IMR-90 (cell line): ENCODE measurements around the gene EXTL2. TPM values are rescaled to one million over a fixed set of nuclear protein-coding genes. Genes with fewer than 3 reads are reported as not detected.

Experiments
- ATAC-seq: fragments of 200-7000 bp; cut with Tn5 transposase; 2 replicates; pipeline ENCODE4 v1.9.1; 2020; ENCODE audit warnings: low read depth, mild to moderate bottlenecking, moderate library complexity
- BruUV-seq: library from RNA; stranded (reverse); fragments of 400-500 nt; replicated peaks from 2 replicates; lab custom pipeline; 2021; lab: Mats Ljungman, UMichigan
- CTCF ChIA-PET: fragments of 300-600 bp; formaldehyde crosslinking; extraction: SDS; loops from one replicate; lab custom pipeline; 2021; ENCODE audit warnings: antibody characterized with exemption; lab: Yijun Ruan, JAX
- POLR2A ChIA-PET: fragments of 300-600 bp; sonication (Branson Sonifier 250); formaldehyde crosslinking; loops from one replicate; lab custom pipeline; 2022; ENCODE audit warnings: antibody characterized with exemption; ENCODE audit not compliant: unreplicated experiment; lab: Charles Lee
- DNase-seq: peaks from one replicate; pipeline ENCODE4 v3.0.0; 2013
- H2AFZ ChIP-seq: replicated peaks from 2 replicates; pipeline ENCODE3; 2013; ENCODE audit warnings: low read length, mild to moderate bottlenecking; ENCODE audit not compliant: poor library complexity
- H2AK5ac ChIP-seq: 2 replicates; pipeline ENCODE4 v1.6.1; 2013; ENCODE audit warnings: low read depth, low read length, inconsistent platforms
- H2AK9ac ChIP-seq: replicated peaks from 2 replicates; pipeline ENCODE3; 2013; ENCODE audit warnings: mild to moderate bottlenecking, low read depth, low read length, moderate library complexity; ENCODE audit not compliant: poor library complexity
- H2BK120ac ChIP-seq: 2 replicates; pipeline ENCODE4 v1.6.1; 2013; ENCODE audit warnings: low read depth, low read length, inconsistent platforms
- H2BK15ac ChIP-seq: 3 replicates; pipeline ENCODE4 v1.6.1; 2013; ENCODE audit warnings: low read depth, low read length, inconsistent platforms
- H2BK20ac ChIP-seq: 2 replicates; pipeline ENCODE4 v1.6.1; 2013; ENCODE audit warnings: low read depth, mild to moderate bottlenecking, inconsistent platforms, low read length, moderate library complexity
- H2BK5ac ChIP-seq: 2 replicates; pipeline ENCODE4 v1.6.1; 2013; ENCODE audit warnings: mild to moderate bottlenecking, low read depth, low read length, inconsistent platforms; ENCODE audit not compliant: poor library complexity, severe bottlenecking
- H3K14ac ChIP-seq: replicated peaks from 2 replicates; pipeline ENCODE4 v1.6.1; 2013; ENCODE audit warnings: low read depth, low read length, inconsistent platforms
- H3K18ac ChIP-seq: 2 replicates; pipeline ENCODE4 v1.6.1; 2013; ENCODE audit warnings: low read depth, low read length, control low read depth
- H3K23ac ChIP-seq: 2 replicates; pipeline ENCODE4 v1.6.1; 2013; ENCODE audit warnings: low read depth, low read length, inconsistent platforms
- H3K27ac ChIP-seq: 2 replicates; pipeline ENCODE4 v1.5.1; 2013; ENCODE audit warnings: mild to moderate bottlenecking, control low read depth, low read length; ENCODE audit not compliant: insufficient read depth
- H3K27me3 ChIP-seq: 2 replicates; pipeline ENCODE4 v1.6.1; 2013; ENCODE audit warnings: low read length; ENCODE audit not compliant: control insufficient read depth, insufficient read depth
- H3K36me3 ChIP-seq: 2 replicates; pipeline ENCODE4 v1.6.1; 2013; ENCODE audit warnings: low read length, mixed read lengths; ENCODE audit not compliant: control insufficient read depth, insufficient read depth
- H3K4ac ChIP-seq: 2 replicates; pipeline ENCODE4 v1.6.1; 2013; ENCODE audit warnings: low read depth, low read length, inconsistent platforms
- H3K4me1 ChIP-seq: 2 replicates; pipeline ENCODE4 v1.6.1; 2013; ENCODE audit warnings: low read length, mixed read lengths; ENCODE audit not compliant: control insufficient read depth, insufficient read depth
- H3K4me2 ChIP-seq: 2 replicates; pipeline ENCODE4 v1.6.1; 2013; ENCODE audit warnings: low read depth, mild to moderate bottlenecking, control low read depth, low read length, moderate library complexity
- H3K4me3 ChIP-seq: 2 replicates; pipeline ENCODE4 v1.5.1; 2013; ENCODE audit warnings: low read depth, mild to moderate bottlenecking, control low read depth, low read length, moderate library complexity; ENCODE audit not compliant: insufficient read depth
- H3K56ac ChIP-seq: 2 replicates; pipeline ENCODE4 v1.6.1; 2013; ENCODE audit warnings: low read length, inconsistent platforms; ENCODE audit not compliant: insufficient read depth; ENCODE audit errors: extremely low read depth
- H3K79me1 ChIP-seq, 2 experiments: 2 replicates each; pipeline ENCODE4 v1.6.1; 2013; ENCODE audit warnings: low read length in 2 of 2, inconsistent platforms in 1 of 2, low read depth in 1 of 2
- H3K9ac ChIP-seq: 2 replicates; pipeline ENCODE4 v1.6.1; 2013; ENCODE audit warnings: low read depth, low read length, control low read depth
- H3K9me1 ChIP-seq: 2 replicates; pipeline ENCODE4 v1.6.1; 2013; ENCODE audit warnings: low read length, inconsistent platforms; ENCODE audit not compliant: insufficient read depth
- H3K9me3 ChIP-seq: 2 replicates; pipeline ENCODE4 v1.6.1; 2013; ENCODE audit warnings: low read length; ENCODE audit not compliant: control insufficient read depth, insufficient read depth
- H4K20me1 ChIP-seq: 2 replicates; pipeline ENCODE4 v1.6.1; 2013; ENCODE audit warnings: low read length, inconsistent platforms; ENCODE audit not compliant: insufficient read depth
- H4K5ac ChIP-seq: 2 replicates; pipeline ENCODE4 v1.6.1; 2013; ENCODE audit warnings: mild to moderate bottlenecking, low read depth, low read length, control low read depth
- H4K8ac ChIP-seq, 2 experiments: 2 replicates each; pipeline ENCODE4 v1.6.1; 2013; ENCODE audit warnings: low read depth in 2 of 2, low read length in 2 of 2, control low read depth in 1 of 2, inconsistent platforms in 1 of 2
- H4K91ac ChIP-seq: 2 replicates; pipeline ENCODE4 v1.6.1; 2013; ENCODE audit warnings: low read depth, low read length, inconsistent platforms; ENCODE audit not compliant: insufficient read depth
- MAZ ChIP-seq: IDR thresholded peaks from 2 replicates; pipeline ENCODE4 v1.6.1; 2012; ENCODE audit warnings: low read depth, mild to moderate bottlenecking, low read length, improper control_type of control experiment, moderate library complexity, borderline replicate concordance
- MXI1 ChIP-seq: IDR thresholded peaks from 2 replicates; pipeline ENCODE4 v1.6.1; 2012; ENCODE audit warnings: low read depth, mild to moderate bottlenecking, low read length, moderate library complexity, borderline replicate concordance
- NFE2L2 ChIP-seq: fragments of 150-350 bp; IDR thresholded peaks from 2 replicates; pipeline ENCODE4 v1.6.1; 2016; ENCODE audit warnings: low read depth, mild to moderate bottlenecking, low read length
- RAD21 ChIP-seq: IDR thresholded peaks from 2 replicates; pipeline ENCODE4 v1.6.1; 2012; ENCODE audit warnings: low read length, improper control_type of control experiment
- RCOR1 ChIP-seq: IDR thresholded peaks from 2 replicates; pipeline ENCODE4 v1.6.1; 2012; ENCODE audit warnings: mild to moderate bottlenecking, low read length, improper control_type of control experiment; ENCODE audit not compliant: insufficient replicate concordance
- RFX5 ChIP-seq: IDR thresholded peaks from 2 replicates; pipeline ENCODE4 v1.8.0; 2012; ENCODE audit warnings: low read depth, mild to moderate bottlenecking, low read length, moderate library complexity
- SMC3 ChIP-seq: fragments of 150-350 bp; IDR thresholded peaks from 2 replicates; pipeline ENCODE4 v1.6.1; 2016; ENCODE audit warnings: low read depth, mild to moderate bottlenecking, antibody characterized with exemption, low read length, moderate library complexity
- WGBS, 2 experiments: methylation state at CpG; one replicate each; pipeline versions ENCODE4 v1.1.5 to v1.1.7; 2013; ENCODE audit warnings: missing lambda C conversion rate in 2 of 2; ENCODE audit not compliant: insufficient read length in 1 of 2; ENCODE audit errors: extremely low coverage in 2 of 2; 5-methylcytosine and 5-hydroxymethylcytosine counted together
- dilution Hi-C: fragments of 300-500 bp; cut with HindIII; formaldehyde crosslinking; loops from one replicate; pipeline ENCODE4 v1.14.3; 2018; ENCODE audit warnings: low sequenced_read_pairs; ENCODE audit not compliant: unreplicated experiment
- in situ Hi-C: fragments of 300-500 bp; cut with MboI; formaldehyde crosslinking; loops from 3 replicates; pipeline ENCODE4 v1.14.3; 2019; ENCODE audit warnings: low sequenced_read_pairs, inconsistent platforms, mixed read lengths
- intact Hi-C: fragments of 100-400 bp; cut with micrococcal nuclease; formaldehyde crosslinking; loops from 2 replicates; pipeline ENCODE4 v1.10.0; 2022
- polyA plus RNA-seq, 3 experiments: library from polyadenylated mRNA; depleted of rRNA; stranded (reverse); fragments of >200 nt; gene quantifications; 2 replicates each; pipeline ENCODE4 v1.2.3, GENCODE V29; 2012; ENCODE audit warnings: low replicate concordance in 1 of 3
- total RNA-seq: library from RNA; depleted of rRNA; stranded (reverse); fragments of >200 nt; gene quantifications from 2 replicates; pipeline ENCODE4 v1.2.3, GENCODE V29; 2012
- TF ChIP-seq, protein P1 (sequence below): fragments of 150-350 bp; IDR thresholded peaks from 2 replicates; pipeline ENCODE4 v1.6.1; 2017; ENCODE audit warnings: mild to moderate bottlenecking, antibody characterized with exemption, low read length, low read depth
- TF ChIP-seq, protein P2 (sequence below): fragments of 150-350 bp; IDR thresholded peaks from 2 replicates; pipeline ENCODE4 v1.6.1; 2016; ENCODE audit warnings: low read depth, mild to moderate bottlenecking, low read length, moderate library complexity, borderline replicate concordance
- TF ChIP-seq, protein P3 (sequence below): conservative IDR thresholded peaks from 2 replicates; pipeline ENCODE4 v1.5.1; 2012; ENCODE audit warnings: mild to moderate bottlenecking, low read depth, low read length, improper control_type of control experiment

EXTL2 gene
- total and polyA plus RNA-seq, 2 of the 4 experiments (the other 2 are of a cell fraction) = 24.9 to 27.6 TPM

DNA sequence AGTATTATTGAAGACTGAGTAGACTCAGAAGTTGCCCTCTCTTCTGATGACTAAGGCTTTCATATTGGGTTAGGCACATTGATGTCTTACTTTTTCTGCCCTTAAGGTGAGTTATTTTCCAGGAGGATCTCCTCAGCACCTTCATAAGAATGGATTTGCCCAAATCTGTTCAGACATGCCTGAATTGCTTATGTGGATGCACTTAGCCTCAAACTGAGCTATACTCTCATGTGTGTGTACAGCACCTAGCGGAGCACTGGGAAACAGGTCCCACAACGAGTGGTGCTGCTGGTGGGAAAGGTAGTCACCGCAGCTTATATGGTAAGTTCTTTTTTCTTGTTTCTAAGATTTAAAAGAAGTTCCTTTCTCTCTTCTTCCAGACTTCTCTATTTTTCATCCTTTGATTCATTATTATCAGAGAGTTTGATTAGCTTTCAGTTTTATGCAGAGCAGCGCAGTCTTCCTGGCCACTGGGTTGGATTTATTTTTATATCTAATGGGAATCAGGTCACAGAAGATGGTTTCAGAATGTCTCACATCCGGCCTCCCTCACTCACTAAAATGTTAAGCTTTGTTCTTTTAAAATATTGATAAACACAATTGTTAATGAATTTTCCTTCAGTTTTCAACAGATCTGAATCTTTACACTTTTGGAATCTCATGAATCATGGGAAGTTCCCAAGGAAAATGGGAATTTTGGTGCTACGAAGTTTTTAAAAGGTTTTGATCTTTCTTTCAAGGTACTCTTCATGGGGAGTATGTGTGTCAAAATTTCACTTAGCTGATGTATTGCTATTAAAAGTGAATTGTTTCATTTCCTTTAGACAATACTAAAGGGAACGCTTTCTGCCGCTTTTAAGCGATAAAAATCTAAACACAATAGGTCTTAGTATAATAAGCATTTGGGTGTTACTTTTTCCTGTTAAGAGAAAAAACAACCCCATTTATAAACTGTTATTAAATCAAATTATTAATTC lies 58.5 kb downstream of the EXTL2 start:
- Histone ChIP-seq H3K27ac (peak overlapping the region; percentile 39; the same call in 1 of the 2 replicates), H3K9me3 (no peaks in the 10 kb centered on the region; the same call in 1 of the 2 replicates), H3K4ac (peak overlapping the region; percentile 72), H3K4me2 (no peak overlapping the region), H4K8ac (peak overlapping the region; percentile 11 to 35; a peak in 2 of 4 replicates), H2BK15ac (peak overlapping the region; percentile 66; the same call in 2 of the 3 replicates), H3K9me1 (no peaks in the 10 kb centered on the region; the same call in 1 of the 2 replicates), H3K18ac (peak overlapping the region; percentile 83), H2BK20ac (peak overlapping the region; percentile 85), H3K23ac (no peak overlapping the region), H2AK5ac (peak overlapping the region; percentile 70), H2BK120ac (peak overlapping the region; percentile 82), H2BK5ac (peak overlapping the region; percentile 12), H3K79me1 (no peaks in the 10 kb centered on the region), H2AFZ (no peak overlapping the region), H2AK9ac (no peak overlapping the region), H3K4me3 (no peak overlapping the region), H3K27me3 (no peaks in the 10 kb centered on the region), H3K14ac (peak overlapping the region; percentile 4), H3K4me1 (peaks cover 8% of the 10 kb centered on the region), H4K20me1 (no peaks in the 10 kb centered on the region), H4K5ac (peak overlapping the region; percentile 58; the same call in 1 of the 2 replicates), H4K91ac (peak overlapping the region; percentile 83), H3K56ac (no peak overlapping the region), H3K36me3 (no peaks in the 10 kb centered on the region), H3K9ac (no peak overlapping the region)
- no CpG with 5 or more reads among the region's 9 CpGs for WGBS, 2 experiments
- dilution Hi-C loops = no loop called here
- TF ChIP-seq RAD21 (no peak), NFE2L2 (no peak), MXI1 (no peak), SMC3 (no peak), MAZ (no peak), RCOR1 (no peak), RFX5 (no peak)
- TF ChIP-seq, protein P1, sequence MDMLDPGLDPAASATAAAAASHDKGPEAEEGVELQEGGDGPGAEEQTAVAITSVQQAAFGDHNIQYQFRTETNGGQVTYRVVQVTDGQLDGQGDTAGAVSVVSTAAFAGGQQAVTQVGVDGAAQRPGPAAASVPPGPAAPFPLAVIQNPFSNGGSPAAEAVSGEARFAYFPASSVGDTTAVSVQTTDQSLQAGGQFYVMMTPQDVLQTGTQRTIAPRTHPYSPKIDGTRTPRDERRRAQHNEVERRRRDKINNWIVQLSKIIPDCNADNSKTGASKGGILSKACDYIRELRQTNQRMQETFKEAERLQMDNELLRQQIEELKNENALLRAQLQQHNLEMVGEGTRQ = no peak
- TF ChIP-seq, protein P2, sequence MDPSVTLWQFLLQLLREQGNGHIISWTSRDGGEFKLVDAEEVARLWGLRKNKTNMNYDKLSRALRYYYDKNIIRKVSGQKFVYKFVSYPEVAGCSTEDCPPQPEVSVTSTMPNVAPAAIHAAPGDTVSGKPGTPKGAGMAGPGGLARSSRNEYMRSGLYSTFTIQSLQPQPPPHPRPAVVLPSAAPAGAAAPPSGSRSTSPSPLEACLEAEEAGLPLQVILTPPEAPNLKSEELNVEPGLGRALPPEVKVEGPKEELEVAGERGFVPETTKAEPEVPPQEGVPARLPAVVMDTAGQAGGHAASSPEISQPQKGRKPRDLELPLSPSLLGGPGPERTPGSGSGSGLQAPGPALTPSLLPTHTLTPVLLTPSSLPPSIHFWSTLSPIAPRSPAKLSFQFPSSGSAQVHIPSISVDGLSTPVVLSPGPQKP = no peak
- TF ChIP-seq, protein P3, sequence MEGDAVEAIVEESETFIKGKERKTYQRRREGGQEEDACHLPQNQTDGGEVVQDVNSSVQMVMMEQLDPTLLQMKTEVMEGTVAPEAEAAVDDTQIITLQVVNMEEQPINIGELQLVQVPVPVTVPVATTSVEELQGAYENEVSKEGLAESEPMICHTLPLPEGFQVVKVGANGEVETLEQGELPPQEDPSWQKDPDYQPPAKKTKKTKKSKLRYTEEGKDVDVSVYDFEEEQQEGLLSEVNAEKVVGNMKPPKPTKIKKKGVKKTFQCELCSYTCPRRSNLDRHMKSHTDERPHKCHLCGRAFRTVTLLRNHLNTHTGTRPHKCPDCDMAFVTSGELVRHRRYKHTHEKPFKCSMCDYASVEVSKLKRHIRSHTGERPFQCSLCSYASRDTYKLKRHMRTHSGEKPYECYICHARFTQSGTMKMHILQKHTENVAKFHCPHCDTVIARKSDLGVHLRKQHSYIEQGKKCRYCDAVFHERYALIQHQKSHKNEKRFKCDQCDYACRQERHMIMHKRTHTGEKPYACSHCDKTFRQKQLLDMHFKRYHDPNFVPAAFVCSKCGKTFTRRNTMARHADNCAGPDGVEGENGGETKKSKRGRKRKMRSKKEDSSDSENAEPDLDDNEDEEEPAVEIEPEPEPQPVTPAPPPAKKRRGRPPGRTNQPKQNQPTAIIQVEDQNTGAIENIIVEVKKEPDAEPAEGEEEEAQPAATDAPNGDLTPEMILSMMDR = no peak
- ATAC-seq (no peak), DNase-seq (peak; percentile 18)
- POLR2A ChIA-PET = no interaction called here
- CTCF ChIA-PET = interaction anchor here (0.9 kb wide), 1 partner anchor 293 kb away, joined by 3 read pairs; no protein-coding TSS in a partner anchor
- intact Hi-C loops = no loop called here
- in situ Hi-C loops = no loop called here
- BruUV-seq = no TSS peak
